Measurements from ENCODE around the gene MAN1A2.
"Not testable (repeated sequence)": the region's sequence is repeated elsewhere in the genome, so short reads cannot be mapped to it uniquely, and the experiment has no call there.

DNA sequence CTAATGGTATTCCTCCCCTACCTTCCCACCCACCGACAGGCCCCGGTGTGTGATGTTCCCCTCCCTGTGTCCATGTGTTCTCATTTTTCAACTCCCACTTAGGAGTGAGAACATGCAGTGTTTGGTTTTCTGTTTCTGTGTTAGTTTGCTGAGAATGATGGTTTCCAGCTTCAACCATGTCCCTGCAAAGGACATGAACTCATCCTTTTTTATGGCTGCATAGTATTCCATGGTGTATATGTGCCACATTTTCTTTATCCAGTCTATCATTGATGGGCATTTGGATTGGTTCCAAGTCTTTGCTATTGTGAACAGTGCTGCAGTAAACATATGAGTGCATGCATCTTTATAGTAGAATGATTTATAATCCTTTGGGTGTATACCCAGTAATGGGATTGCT, 108.2 kb downstream of the MAN1A2 start:
- TF ChIP-seq EZH2 (IDR thresholded peaks at IDR 0.05; ENCODE audit: borderline replicate concordance, low read depth, low read length, severe bottlenecking), result not testable (repeated sequence)
- TF ChIP-seq, protein P1, sequence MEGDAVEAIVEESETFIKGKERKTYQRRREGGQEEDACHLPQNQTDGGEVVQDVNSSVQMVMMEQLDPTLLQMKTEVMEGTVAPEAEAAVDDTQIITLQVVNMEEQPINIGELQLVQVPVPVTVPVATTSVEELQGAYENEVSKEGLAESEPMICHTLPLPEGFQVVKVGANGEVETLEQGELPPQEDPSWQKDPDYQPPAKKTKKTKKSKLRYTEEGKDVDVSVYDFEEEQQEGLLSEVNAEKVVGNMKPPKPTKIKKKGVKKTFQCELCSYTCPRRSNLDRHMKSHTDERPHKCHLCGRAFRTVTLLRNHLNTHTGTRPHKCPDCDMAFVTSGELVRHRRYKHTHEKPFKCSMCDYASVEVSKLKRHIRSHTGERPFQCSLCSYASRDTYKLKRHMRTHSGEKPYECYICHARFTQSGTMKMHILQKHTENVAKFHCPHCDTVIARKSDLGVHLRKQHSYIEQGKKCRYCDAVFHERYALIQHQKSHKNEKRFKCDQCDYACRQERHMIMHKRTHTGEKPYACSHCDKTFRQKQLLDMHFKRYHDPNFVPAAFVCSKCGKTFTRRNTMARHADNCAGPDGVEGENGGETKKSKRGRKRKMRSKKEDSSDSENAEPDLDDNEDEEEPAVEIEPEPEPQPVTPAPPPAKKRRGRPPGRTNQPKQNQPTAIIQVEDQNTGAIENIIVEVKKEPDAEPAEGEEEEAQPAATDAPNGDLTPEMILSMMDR (IDR thresholded peaks at IDR 0.05; ENCODE audit: borderline replicate concordance, extremely low read depth, low read length, poor library complexity, severe bottlenecking), result not testable (repeated sequence)

All from DND-41 (cell line).